Spleen (tissue), 11 donors: ENCODE measurements around the gene SCN4A. TPM values are rescaled to one million over a fixed set of nuclear protein-coding genes. Genes with fewer than 3 reads are reported as not detected.

ENCODE experiments used
- DNase-seq: peaks from one replicate; pipeline ENCODE4 v3.0.0-alpha.2; 2020
- H3K27ac ChIP-seq, 8 donors: fragments of 200-600 bp; sonication (generic) in 7 of 8; 1 replicate in 4 of 8; 2 replicates in 4 of 8; pipeline versions ENCODE4 v1.5.0 to v1.8.0; 2016 to 2021; ENCODE audit warnings: inconsistent platforms in 4 of 8, mild to moderate bottlenecking in 4 of 8, moderate library complexity in 1 of 8
- H3K27me3 ChIP-seq, 7 donors: fragments of 200-600 bp; sonication (generic) in 6 of 7; replicated peaks in 1 of 7; 1 replicate in 4 of 7; 2 replicates in 3 of 7; pipeline versions ENCODE4 v1.5.0 to v1.8.0; 2016 to 2021; ENCODE audit warnings: inconsistent platforms in 3 of 7, mild to moderate bottlenecking in 1 of 7
- H3K36me3 ChIP-seq, 6 donors: fragments of 200-600 bp; sonication (generic) in 5 of 6; 1 replicate in 4 of 6; 2 replicates in 2 of 6; pipeline versions ENCODE4 v1.5.0 to v1.8.0; 2016 to 2021; ENCODE audit warnings: inconsistent platforms in 2 of 6
- H3K4me1 ChIP-seq, 6 donors: fragments of 200-600 bp; sonication (generic) in 5 of 6; 1 replicate in 3 of 6; 2 replicates in 3 of 6; pipeline versions ENCODE4 v1.5.0 to v1.8.0; 2016 to 2021; ENCODE audit warnings: inconsistent platforms in 3 of 6
- H3K4me3 ChIP-seq, 8 donors: fragments of 200-600 bp; sonication (generic) in 7 of 8; 1 replicate in 4 of 8; 2 replicates in 4 of 8; pipeline versions ENCODE4 v1.5.0 to v1.8.0; 2016 to 2021; ENCODE audit warnings: inconsistent platforms in 4 of 8, mild to moderate bottlenecking in 4 of 8, moderate library complexity in 2 of 8
- H3K9me3 ChIP-seq, 8 donors: fragments of 200-600 bp; sonication (generic) in 7 of 8; 1 replicate in 4 of 8; 2 replicates in 4 of 8; pipeline versions ENCODE4 v1.5.0 to v1.8.0; 2016 to 2021; ENCODE audit warnings: inconsistent platforms in 4 of 8
- CTCF ChIP-seq, 11 experiments: fragments of 200-600 bp in 7 of 11; fragments of 450-650 bp in 4 of 11; sonication (generic) in 4 of 11; IDR thresholded peaks in 8 of 11; conservative IDR thresholded peaks in 3 of 11; 1 replicate in 7 of 11; 2 replicates in 4 of 11; pipeline versions ENCODE4 v1.4.0 to v1.8.0; 2016 to 2021; ENCODE audit warnings: antibody characterized with exemption in 11 of 11, inconsistent platforms in 4 of 11, mild to moderate bottlenecking in 1 of 11
- POLR2A ChIP-seq, 3 donors: fragments of 450-650 bp; IDR thresholded peaks; one replicate each; pipeline ENCODE4 v1.5.1; 2017; ENCODE audit warnings: antibody characterized with exemption in 3 of 3, mild to moderate bottlenecking in 1 of 3
- POLR2AphosphoS5 ChIP-seq, 3 donors: sonication (generic); formaldehyde crosslinking; IDR thresholded peaks; one replicate each; pipeline ENCODE4 v1.5.1; 2017; ENCODE audit warnings: antibody characterized with exemption in 3 of 3
- WGBS, 5 donors: extraction: QIAGEN DNeasy Blood & Tissue Kit in 3 of 5; methylation state at CpG; one replicate each; pipeline versions ENCODE4 v1.1.5 to v1.1.7; 2013 to 2018; 5-methylcytosine and 5-hydroxymethylcytosine counted together
- intact Hi-C: fragments of 100-400 bp; cut with DNase I; formaldehyde crosslinking; loops from one replicate; pipeline ENCODE4 v1.15.0; 2023; ENCODE audit warnings: low total_unique reads
- polyA plus RNA-seq, 3 donors: library from polyadenylated mRNA; stranded (reverse); fragments of 200-250 nt; gene quantifications; one replicate each; pipeline ENCODE4 v1.2.1, GENCODE V29; 2013
- total RNA-seq, 7 donors: library from RNA; depleted of rRNA in 3 of 7; stranded (reverse); fragments of >200 nt in 3 of 7; fragmentation: NEBNext Ultra II Directional in 4 of 7; extraction: Animal tissue kit (Norgen Biotek cat#: 25700) in 4 of 7; gene quantifications; one replicate each; pipeline versions ENCODE4 v1.1.0 to v1.2.1, GENCODE V29; 2016 to 2021
- donor health status: healthy with polysubstance abuse.
- donor health status: DM: no; HTN: no; CAD: no; lungs with moderate emphysema.
- donor health status: DM: no; HTN: no; CAD: no.
- donor health status: Bipolar disorder and iron deficiency.
- donor health status: healthy.
- donor health status: DM: no; HTN: no; CAD: no.
- donor health status: DM: yes; HTN: yes; CAD: no.

SCN4A gene
- total and polyA plus RNA-seq, 10 donors, result 0.14 to 4.0 (median 0.86) TPM

- H3K4me3 ChIP-seq, result no peak overlapping the region
- no peak for TF ChIP-seq POLR2A (IDR thresholded peaks at IDR 0.05)
- TF ChIP-seq POLR2AphosphoS5 (IDR thresholded peaks at IDR 0.05), result no peak
- TF ChIP-seq CTCF (IDR thresholded peaks at IDR 0.05 in 8 of 11, conservative IDR thresholded peaks at IDR 0.05 in 3 of 11), result no peak
- H3K27me3 ChIP-seq, result no peaks in the 10 kb centered on the region
- H3K9me3 ChIP-seq, result no peaks in the 10 kb centered on the region
- WGBS, 5 donors, result 77 to 91% (median 87%) methylated on average over 17 to 18 of the region's 18 CpGs
- peaks cover 18 to 94% (median 49%) of the 10 kb centered on the region in 6 donors for H3K4me1 ChIP-seq
- no peak overlapping the region for H3K27ac ChIP-seq
- no peaks in the 10 kb centered on the region for H3K36me3 ChIP-seq
- no peak for DNase-seq
- intact Hi-C loops, result no loop called here
Observed at GRCh38 chr17:63949576-63950250, 23.0 kb downstream of the SCN4A start.

GRCh38 chr17:63948521-63948920 is 24.2 kb downstream of the SCN4A start:
- Histone ChIP-seq H3K9me3 (no peaks in the 10 kb centered on the region), H3K27me3 (no peaks in the 10 kb centered on the region), H3K27ac (no peak overlapping the region), H3K4me1 (peaks cover 11 to 84% (median 38%) of the 10 kb centered on the region in 6 donors), H3K36me3 (no peaks in the 10 kb centered on the region), H3K4me3 (no peak overlapping the region)
- WGBS, 5 donors, result 93 to 95% (median 95%) methylated on average over 9 of the region's 9 CpGs
- TF ChIP-seq POLR2AphosphoS5 (IDR thresholded peaks at IDR 0.05) (no peak), POLR2A (IDR thresholded peaks at IDR 0.05) (no peak), CTCF (IDR thresholded peaks at IDR 0.05 in 8 of 11, conservative IDR thresholded peaks at IDR 0.05 in 3 of 11) (no peak)
- intact Hi-C loops, result no loop called here
- DNase-seq, result peak; percentile 66

- Histone ChIP-seq H3K9me3 (no peaks in the 10 kb centered on the region), H3K4me3 (no peak overlapping the region), H3K27ac (no peak overlapping the region), H3K36me3 (no peaks in the 10 kb centered on the region), H3K4me1 (peaks cover 10 to 77% (median 31%) of the 10 kb centered on the region in 6 donors), H3K27me3 (no peaks in the 10 kb centered on the region)
- DNase-seq, result peak; percentile 77
- TF ChIP-seq POLR2AphosphoS5 (IDR thresholded peaks at IDR 0.05), result no peak
- no peak for TF ChIP-seq CTCF (IDR thresholded peaks at IDR 0.05 in 8 of 11, conservative IDR thresholded peaks at IDR 0.05 in 3 of 11)
- intact Hi-C loops, result no loop called here
- WGBS, 5 donors, result 65 to 81% (median 72%) methylated on average over 10 to 18 of the region's 18 CpGs
Observed at GRCh38 chr17:63947711-63948330, 24.9 kb downstream of the SCN4A start.
